Mesothelial cell of epicardium (in vitro differentiated cells): Measurements from ENCODE around the gene RUNX1. TPM values are rescaled to one million over a fixed set of nuclear protein-coding genes. Genes with fewer than 3 reads are reported as not detected.
A peak's percentile ranks its signal among the peaks of the same experiment; 100 is the strongest.

Source experiments
- DNase-seq, 2 experiments: peaks; one replicate each; pipeline ENCODE4 v3.0.0; 2021; ENCODE audit warnings: low spot score in 2 of 2; ENCODE audit not compliant: unreplicated experiment in 2 of 2
- H3K27ac Mint-ChIP-seq: 2 replicates; pipeline ENCODE4 v1.8.0; 2021; ENCODE audit warnings: mixed read lengths
- H3K27me3 Mint-ChIP-seq: 2 replicates; pipeline ENCODE4 v1.8.0; 2021; ENCODE audit warnings: low read depth, mixed read lengths
- H3K36me3 Mint-ChIP-seq: 2 replicates; pipeline ENCODE4 v1.8.0; 2021; ENCODE audit warnings: mixed read lengths
- H3K4me1 Mint-ChIP-seq: 2 replicates; pipeline ENCODE4 v1.8.0; 2021; ENCODE audit warnings: mixed read lengths
- H3K4me3 Mint-ChIP-seq: 2 replicates; pipeline ENCODE4 v1.8.0; 2021; ENCODE audit warnings: mild to moderate bottlenecking, moderate library complexity, mixed read lengths
- H3K9me3 Mint-ChIP-seq: 2 replicates; pipeline ENCODE4 v1.8.0; 2021; ENCODE audit warnings: mixed read lengths
- total RNA-seq: library from RNA; stranded (reverse); gene quantifications from 3 replicates; pipeline ENCODE4 v1.2.1, GENCODE V29; 2021
- TF ChIP-seq, protein P1 (sequence below): fragments of 200-600 bp; sonication (generic); IDR thresholded peaks from one replicate; pipeline ENCODE4 v1.5.0; 2021; ENCODE audit warnings: antibody characterized with exemption; ENCODE audit not compliant: unreplicated experiment

Gene RUNX1
- total RNA-seq, 1 donor from 2014 or later = 41.2 TPM

DNA sequence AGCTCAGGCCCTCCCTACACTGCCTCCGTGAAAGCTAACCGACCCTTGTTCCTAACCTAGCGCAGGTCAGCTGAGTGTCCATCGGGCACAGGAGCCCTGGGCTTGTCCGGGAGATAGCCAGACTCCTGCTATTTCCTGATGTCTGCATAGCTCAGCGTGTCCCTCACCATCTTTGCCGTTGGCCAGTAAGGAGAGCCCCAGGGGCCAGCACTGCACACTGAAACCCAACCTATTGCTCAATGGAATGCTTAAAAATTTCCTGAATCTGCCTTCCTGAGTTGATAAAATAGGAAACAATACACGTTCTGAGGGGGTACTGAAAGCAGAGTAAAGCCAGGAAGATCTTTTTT, 2.2 kb downstream of the RUNX1 start:
- TF ChIP-seq, protein P1, sequence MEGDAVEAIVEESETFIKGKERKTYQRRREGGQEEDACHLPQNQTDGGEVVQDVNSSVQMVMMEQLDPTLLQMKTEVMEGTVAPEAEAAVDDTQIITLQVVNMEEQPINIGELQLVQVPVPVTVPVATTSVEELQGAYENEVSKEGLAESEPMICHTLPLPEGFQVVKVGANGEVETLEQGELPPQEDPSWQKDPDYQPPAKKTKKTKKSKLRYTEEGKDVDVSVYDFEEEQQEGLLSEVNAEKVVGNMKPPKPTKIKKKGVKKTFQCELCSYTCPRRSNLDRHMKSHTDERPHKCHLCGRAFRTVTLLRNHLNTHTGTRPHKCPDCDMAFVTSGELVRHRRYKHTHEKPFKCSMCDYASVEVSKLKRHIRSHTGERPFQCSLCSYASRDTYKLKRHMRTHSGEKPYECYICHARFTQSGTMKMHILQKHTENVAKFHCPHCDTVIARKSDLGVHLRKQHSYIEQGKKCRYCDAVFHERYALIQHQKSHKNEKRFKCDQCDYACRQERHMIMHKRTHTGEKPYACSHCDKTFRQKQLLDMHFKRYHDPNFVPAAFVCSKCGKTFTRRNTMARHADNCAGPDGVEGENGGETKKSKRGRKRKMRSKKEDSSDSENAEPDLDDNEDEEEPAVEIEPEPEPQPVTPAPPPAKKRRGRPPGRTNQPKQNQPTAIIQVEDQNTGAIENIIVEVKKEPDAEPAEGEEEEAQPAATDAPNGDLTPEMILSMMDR = no peak
- Mint-ChIP-seq H3K9me3 (no peaks in the 10 kb centered on the region), H3K27ac (peak overlapping the region; percentile 71), H3K4me3 (peak overlapping the region; percentile 32), H3K4me1 (peaks cover 45% of the 10 kb centered on the region), H3K36me3 (no peaks in the 10 kb centered on the region), H3K27me3 (no peaks in the 10 kb centered on the region)
- DNase-seq = no peak

DNA sequence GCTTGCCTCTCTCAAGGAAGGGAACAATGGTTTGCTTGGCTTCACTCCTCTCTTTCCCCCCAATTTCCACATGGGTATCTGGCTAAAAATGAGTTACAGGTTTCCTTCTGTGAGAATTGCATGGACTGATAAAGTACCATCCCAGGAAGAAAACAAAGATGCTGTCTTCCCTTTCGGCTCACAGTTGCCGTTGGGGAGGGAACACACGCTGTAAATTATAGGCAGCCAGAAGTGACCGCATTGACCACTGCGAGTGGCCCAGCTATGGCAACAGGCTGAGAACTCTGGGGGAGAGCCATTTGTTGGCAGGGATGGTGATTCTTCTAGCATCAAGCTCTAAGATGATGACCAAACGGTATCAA, 2.9 kb downstream of the RUNX1 start:
- Mint-ChIP-seq H3K36me3 (no peaks in the 10 kb centered on the region), H3K27ac (no peak overlapping the region), H3K9me3 (no peaks in the 10 kb centered on the region), H3K4me1 (peaks cover 49% of the 10 kb centered on the region), H3K4me3 (no peak overlapping the region), H3K27me3 (no peaks in the 10 kb centered on the region)
- no peak for DNase-seq
- TF ChIP-seq, protein P1 = no peak

DNA sequence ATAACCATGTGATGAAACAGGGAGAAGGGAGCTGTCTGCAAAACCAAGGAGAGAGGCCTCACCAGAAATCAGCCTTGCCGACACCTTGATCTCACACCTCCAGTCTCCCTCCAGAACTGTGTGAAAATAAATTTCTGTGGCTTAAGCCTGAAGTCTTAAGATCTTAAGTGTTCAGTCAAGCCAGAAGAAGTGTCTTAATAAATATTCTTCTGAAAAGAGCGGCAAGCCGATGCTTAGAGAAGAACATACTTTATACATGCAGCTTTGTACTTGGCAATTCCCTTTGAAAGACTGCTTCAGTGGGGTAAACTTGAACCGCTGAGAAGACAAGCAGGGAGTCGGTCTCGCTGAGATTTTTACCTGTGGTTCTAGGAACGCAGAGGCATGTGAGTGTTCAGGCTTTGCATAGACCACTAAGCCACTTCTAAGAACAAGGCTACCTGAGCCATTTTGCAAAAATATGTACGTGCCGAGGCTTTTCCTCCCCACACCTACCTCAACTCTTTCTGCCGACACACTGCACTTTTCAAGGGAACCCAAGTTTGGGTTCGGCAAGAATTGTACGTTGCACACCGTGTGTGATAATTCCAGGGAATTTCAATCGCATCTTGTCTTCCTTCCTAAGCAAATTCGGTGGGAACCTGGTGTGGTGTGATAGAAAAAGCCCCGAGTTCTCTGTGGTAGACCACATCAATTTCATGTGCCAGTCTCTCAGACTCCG, 3.4 kb downstream of the RUNX1 start:
- no peaks in the 10 kb centered on the region for H3K36me3 Mint-ChIP-seq
- H3K9me3 Mint-ChIP-seq = no peaks in the 10 kb centered on the region
- H3K27me3 Mint-ChIP-seq = no peaks in the 10 kb centered on the region
- peaks cover 44% of the 10 kb centered on the region for H3K4me1 Mint-ChIP-seq
- H3K27ac Mint-ChIP-seq = no peak overlapping the region
- no peak overlapping the region for H3K4me3 Mint-ChIP-seq
- DNase-seq = no peak
- TF ChIP-seq, protein P1 = no peak

DNA sequence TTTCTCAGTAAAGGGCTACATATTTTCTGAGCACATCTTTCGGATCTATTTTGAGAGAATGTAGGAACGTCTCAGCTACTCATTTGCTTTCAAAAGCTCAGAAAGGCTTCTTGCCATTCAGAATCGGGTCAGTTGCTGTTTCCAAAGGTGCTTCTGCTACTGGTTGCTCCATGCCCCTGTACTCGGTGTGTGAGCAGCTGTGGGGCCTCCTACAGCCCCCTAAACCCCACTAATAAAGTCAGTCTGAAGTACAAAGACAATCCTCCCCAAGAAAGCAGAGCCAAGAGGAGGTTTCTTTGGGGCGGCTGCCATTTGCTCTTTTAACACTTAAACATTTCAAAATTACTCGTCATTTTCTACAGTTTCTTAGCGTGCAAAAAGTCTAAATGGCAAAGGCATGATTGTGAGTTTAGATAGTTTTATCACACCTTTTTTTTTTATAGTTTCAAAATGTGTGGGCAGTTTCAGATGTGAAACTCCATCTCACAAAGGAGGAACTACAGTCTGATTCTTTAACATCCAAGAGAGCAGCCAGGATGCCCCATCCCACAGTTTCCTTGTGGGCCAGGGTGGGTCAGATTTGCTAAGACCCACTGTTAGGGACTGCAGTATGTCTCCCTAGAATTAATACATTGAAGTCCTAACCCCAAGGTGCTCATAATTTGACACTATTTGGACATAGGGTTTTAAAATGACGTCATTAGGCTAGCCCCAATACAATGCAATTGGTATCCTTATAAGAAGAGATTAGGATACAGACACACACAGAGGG, 4.1 kb downstream of the RUNX1 start:
- H3K4me1 Mint-ChIP-seq = peaks cover 39% of the 10 kb centered on the region
- no peak overlapping the region for H3K4me3 Mint-ChIP-seq
- TF ChIP-seq, protein P1 = no peak
- no peaks in the 10 kb centered on the region for H3K9me3 Mint-ChIP-seq
- DNase-seq = no peak
- H3K36me3 Mint-ChIP-seq = no peaks in the 10 kb centered on the region
- no peaks in the 10 kb centered on the region for H3K27me3 Mint-ChIP-seq
- no peak overlapping the region for H3K27ac Mint-ChIP-seq

DNA sequence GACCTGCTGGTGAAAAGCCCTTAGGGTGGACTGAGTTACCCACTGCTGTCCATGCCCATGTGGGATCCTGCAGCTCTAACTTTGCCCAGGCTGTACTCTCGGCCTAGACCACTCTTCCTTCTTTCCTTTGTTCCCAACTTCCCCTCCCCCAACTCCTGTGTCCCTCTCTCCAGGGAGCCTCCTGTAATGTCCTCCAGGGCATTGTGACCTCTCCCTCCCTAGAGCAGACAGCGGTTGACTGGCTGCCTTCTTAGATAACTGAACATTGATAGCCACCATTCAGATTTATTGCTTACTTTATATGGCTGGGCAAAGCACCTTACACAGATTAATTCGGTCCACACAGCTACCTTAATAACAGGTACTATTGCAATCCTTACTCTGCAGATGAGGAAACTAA, 5.0 kb downstream of the RUNX1 start:
- Mint-ChIP-seq H3K27ac (no peak overlapping the region), H3K4me1 (peaks cover 35% of the 10 kb centered on the region), H3K4me3 (no peak overlapping the region), H3K9me3 (no peaks in the 10 kb centered on the region), H3K27me3 (no peaks in the 10 kb centered on the region), H3K36me3 (no peaks in the 10 kb centered on the region)
- TF ChIP-seq, protein P1 = no peak
- DNase-seq = no peak
